NCI-H146 (cell line): ENCODE measurements around the gene LRP2.
"Not testable (repeated sequence)": the region's sequence is repeated elsewhere in the genome, so short reads cannot be mapped to it uniquely, and the experiment has no call there.

Experiments
- DNase-seq: peaks from one replicate; lab custom pipeline; 2025; lab: John Stamatoyannopoulos, UW

Gene LRP2

DNA sequence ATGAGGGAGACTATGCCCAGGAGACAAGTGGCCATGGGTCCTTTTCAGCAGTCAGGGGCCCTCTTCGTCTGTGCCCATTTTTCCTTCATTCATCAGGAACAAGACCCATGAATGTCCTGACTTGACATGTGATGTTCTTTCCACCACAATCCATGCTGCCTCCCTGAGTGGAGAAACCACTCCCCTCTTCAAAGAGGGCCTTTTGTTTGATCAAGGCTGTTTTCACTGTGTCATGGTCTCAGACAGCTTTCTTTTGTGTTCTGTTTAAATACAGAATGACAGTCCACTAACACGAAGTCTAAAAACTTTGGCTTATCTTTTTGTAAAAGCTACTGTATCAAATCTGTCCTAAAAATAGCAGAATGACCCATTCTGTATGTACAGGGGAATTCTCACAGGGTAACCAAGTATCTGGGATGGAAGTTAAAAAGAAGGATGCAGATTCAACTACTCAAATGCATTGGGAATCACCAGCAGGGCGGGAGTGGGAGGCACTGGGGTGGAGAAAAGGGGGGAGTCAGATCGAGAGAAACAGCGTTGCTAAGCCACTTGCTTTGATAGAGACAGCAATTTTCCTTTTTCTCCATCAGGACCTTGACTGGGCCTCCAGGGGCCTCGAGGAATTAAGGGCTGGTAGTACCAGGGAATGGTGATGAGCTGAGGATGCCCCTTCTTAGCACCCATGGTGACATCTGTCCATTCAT, 13.9 kb downstream of the LRP2 start:
- DNase-seq = no peak

DNA sequence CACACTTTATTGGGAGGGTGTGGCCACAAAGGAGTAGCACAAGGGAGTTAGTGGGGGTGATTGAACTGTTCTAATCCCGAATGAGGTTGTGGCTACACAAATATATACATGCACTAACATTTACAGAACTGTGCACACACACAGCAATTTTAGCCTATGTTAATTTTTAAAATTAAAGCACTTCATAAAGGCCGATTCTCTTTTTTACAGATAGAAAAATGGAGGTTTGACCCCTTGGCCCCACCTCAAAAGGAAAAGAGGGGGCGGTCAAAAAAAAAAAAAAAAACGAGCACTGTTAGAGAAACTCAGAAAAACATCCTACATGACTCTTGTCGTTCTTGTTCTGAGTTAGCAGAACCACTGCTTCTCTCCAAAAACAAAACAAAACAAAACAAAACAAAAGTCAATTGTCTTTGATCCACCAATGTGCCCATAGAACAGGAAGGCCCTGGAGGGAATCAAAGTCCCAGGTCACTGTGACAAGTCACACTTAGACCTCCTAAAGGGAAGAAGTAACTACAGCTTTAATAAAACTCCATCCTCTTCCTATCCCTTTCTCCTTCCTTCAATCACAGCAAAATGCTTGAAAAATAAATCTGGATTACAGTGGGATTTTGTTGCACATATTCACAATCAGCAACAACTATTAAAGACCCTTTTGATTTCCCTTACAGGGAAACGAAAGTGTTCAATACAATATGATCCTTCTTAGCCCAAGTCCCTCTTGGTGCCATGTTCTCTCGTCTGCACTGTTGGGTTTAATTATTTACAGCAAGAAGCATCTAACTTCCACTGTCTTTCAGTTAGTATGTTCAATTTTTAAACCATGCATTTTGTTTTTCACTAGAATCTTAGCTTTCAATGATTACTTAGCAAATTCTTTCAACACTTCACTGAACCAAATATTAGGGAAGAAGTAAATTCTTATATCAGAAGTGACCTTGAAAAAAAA, 16.6 kb downstream of the LRP2 start:
- DNase-seq = no peak

DNA sequence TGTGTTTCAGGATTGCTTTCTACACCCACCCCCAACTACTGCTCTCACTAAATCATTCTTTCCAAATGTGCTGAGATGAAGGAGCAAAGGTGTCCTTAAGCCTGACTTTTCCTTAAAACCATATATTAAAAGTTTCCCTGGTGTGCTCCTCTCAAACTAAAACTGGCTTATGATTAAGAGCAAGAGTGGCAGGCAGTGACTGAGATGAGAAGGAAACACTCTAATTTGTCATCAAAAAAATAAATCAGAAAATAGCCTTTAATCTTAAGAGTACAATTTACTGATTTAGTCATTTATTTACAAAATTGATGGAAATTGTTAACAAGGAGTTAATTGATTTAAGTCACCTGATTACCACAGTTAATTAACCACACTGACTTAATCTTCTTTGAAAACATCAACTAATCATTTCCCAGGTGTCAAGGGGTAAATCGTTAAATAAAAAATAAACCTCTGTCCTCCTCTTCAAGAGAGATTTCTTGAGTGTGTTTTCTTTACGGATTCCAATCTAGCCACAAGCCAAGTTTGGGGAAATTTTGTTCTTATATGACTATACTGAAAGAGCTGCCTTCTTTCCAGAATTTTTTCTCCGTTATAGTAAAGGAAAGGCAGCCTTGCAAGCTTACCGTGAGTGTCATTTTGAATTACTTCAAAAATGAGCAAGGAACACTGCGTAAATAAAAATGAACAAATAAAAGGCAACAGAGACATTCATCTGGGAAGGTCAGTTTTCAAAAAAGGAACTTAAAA, 17.4 kb downstream of the LRP2 start:
- no peak for DNase-seq

DNA sequence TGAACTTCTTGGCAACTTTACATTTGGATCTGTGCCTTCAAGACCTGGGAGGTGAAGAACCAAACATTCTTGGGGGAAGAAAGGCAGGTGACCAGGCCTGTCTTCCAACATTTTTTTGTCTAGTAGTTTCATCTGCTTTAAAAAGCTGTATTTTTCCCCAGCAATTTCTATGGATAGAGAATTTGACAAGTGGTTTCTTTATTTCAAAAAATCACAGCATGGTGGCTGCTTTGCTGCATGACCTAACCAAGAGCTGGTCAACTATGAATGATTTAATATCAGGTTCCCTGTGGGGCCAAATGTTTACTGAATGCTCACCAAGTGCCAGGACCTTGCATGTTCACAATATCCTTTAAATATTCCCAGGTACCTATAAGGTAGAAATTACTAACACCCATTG, 19.1 kb downstream of the LRP2 start:
- DNase-seq = no peak

DNA sequence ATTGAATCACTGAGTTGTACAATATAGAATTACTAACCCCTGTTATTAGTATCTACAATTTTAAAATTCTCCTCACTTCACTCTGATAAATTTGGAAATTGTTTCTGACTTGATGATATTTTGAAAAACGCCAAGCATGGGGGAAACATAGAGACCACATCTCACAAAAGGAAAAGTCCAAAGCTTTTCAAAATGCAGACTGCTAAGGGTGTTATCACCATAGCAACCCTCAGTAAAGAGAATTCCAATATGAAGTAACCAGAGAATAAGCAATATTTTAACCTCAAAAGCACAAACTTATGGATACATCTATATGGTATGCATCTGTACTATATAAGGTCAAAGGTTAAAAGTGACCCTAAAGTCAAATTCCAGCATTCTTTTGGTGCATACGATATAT, 22.7 kb downstream of the LRP2 start:
- no peak for DNase-seq

DNA sequence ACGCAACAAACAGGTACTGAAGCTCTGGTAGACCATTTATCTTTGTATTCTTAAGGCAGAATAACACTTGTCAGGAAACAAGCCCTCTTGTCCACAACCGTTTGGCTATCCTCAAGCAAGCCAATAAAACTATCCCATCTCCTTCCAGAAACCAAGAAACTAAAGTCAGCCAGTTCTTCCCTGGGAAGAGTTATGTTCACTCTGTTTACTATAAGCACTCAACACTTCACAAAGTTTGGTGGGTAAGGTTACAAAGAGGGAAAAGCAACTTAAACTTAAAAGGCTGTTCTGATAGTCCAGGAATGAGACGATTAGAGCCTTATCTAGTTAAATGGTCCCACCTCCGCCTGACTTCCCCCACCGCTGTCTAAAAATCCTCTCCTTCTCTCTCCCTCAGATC, 25.6 kb downstream of the LRP2 start:
- DNase-seq = no peak

DNA sequence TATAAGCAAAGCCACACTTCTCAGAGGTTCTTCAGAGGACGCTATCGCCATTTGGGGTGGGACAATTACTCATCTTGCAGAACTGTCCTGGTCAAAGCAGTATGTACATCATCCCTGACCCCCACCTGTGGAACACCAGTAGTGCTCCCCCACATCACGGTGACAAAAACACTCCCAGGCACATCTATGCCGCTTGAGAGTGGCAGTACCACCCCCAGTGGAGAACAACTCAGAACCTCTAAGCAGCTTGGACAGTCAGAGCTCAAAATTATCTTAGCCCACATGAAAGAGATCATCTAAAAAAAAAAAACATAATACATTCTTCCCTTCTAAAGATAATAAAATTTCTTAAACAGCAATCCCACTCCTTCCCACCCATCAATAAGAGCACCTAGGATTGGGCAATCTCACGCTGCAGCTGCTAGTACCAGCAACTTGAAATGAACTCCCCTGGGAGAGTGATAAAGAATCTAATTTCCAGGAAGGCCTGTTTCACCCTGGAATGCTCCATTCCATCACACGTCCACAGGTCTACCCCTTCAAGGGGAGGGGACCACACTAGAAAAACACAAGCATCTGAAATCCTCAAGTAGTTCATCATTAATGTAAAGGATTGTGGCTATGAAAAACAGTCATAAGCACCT, 31.7 kb downstream of the LRP2 start:
- DNase-seq = no peak

DNA sequence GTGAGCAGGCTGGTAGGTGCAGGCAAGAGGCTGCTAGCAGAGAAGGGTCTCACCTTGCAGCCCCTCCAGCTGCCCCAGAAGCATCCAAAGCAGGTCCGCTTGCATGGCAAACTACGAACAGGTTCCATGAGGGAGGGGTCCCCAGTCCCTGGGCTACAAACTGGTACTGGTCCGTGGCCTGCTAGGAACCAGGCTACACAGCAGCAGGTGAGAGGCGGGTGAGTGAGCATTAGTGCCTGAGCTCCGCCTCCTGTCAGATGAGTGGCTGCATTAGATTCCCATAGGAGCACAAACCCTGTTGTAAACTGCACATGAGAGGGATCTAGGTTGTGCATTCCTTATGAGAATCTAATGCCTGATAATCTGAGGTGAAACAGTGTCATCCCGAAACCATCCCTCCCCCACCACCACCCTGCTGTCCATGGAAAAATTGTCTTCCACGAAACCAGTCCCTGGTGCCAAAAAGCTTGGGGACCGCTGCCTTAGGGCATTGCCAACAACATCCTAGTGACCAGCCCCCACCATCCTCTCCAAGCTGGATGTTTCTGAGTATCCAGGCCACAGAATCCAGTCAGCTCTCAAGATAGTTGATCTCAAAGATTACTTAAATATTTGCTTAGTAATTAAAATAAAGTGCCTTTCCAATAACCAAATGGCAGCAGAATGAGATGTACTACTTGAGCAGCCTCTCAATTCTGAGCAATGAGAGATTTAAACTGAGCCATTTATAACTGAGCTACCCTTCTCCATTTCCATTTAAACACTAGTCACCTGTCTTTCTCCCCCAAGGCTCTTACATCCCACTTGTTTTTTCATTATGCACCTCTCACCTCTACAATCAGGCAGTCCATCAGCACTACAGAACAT, 32.4 kb downstream of the LRP2 start:
- DNase-seq = no peak

DNA sequence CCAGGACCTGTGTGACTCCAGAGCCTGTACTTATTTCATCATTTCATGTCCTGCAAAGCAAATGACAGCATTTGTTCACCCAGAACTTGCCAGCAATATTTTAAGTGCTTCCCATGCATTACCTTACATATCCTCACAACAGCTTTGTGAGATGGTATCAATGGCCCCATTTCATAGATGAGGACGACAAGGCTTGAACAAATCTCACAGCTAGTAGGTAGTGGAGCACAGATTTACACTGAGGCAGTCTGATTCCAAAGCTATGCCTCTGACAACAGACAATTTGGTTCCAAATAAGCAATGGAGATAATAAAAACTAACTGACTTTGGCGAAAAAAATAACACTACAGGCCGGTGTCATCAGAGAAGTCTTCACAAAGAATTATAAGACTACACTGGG, 33.5 kb downstream of the LRP2 start:
- DNase-seq = no peak

DNA sequence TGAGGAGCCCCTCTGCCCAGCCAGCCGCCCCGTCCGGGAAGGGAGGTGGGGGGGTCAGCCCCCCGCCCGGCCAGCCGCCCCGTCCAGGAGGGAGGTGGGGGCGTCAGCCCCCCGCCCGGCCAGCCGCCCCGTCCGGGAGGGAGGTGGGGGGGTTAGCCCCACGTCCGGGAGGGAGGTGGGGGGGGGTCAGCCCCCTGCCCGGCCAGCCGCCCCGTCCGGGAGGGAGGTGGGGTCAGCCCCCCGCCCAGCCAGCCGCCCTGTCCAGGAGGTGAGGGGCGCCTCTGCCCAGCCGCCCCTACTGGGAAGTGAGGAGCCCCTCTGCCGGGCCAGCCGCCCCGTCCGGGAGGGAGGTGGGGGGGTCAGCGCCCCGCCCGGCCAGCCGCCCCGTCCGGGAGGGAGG, 34.5 kb downstream of the LRP2 start:
- DNase-seq = not testable (repeated sequence)

DNA sequence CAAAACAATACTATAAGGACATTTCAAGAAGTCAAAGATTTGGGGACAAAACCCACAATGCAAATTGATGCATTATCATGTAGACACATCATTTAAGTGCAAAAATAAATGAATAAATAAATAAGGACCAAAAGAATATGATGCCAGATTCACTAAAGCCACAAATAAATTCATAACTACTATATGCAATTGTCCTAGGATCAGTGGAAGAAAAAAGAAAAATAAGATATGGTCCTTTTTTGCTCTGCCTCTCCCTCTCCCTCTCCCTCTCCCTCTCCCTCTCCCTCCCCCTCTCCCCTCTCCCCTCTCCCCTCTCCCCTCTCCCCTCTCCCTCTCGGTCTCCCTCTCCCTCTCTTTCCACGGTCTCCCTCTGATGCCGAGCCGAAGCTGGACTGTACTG, 36.4 kb downstream of the LRP2 start:
- DNase-seq = not testable (repeated sequence)

DNA sequence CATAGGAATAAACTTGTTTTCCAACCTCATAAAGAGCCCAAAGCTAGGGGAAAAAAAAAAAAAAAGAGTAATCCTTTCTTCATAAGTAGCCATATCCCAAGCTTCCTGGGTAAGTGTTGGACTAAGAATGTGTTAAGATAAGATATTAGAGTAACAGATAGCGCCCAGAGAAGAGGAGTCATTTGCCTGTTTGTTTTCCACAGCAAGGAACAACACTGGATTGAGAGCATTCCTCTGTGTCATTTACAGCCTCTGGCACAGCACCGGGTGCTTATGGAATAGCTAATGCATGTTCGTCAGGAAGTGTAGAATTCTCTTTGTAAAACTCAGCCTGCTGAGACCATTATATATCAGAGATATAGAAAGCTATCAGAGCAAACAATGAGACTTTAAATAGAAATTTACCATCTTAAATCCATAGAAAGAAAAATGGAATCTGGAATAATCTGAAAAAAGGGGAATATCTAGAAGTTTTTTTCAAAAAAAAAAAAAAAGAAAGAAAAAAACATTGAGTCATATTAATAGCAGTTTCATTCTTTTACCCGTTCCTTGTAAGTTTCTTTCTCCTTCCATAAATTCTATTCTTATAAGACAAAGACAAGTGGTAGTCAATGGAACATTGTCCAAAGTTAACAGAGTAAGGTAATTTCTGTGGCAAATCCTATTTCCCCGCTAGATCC, 37.6 kb downstream of the LRP2 start:
- DNase-seq = no peak

DNA sequence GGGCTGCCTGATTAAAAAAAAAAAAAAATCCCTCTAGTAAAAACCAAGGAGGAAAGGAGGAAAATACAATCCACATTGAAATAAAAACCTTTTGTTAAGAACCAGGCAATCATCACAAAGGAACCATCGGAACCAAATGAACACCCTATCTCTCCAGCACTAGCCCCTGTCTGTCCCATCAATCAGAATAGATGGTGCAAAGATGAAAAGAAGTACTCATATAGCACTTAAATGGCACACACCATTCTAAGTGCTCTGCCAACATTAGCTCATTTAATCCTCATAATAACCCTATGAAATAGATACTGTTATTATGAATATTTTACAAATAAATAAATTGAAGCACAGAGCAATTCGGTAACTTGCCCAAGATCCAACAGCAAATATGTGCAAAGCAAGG, 38.5 kb downstream of the LRP2 start:
- no peak for DNase-seq

DNA sequence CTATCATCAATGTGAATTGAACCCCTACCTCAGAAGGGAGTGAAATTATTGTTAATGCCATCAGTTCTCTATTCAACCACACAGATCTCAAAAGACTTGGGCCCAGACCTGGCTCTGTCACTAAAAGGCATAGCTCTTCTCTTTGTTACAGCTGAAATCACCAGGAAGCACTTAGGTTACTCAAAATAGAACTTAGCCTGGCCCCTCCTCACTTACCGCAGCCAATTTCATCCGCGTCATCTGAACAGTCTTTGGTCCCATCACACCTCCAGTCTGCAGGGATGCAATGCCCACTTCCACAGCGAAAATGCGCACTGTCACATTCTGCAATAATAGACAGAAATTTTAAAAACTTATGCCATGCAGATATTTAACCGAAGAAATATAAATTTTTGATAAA, 41.8 kb downstream of the LRP2 start:
- DNase-seq = no peak

DNA sequence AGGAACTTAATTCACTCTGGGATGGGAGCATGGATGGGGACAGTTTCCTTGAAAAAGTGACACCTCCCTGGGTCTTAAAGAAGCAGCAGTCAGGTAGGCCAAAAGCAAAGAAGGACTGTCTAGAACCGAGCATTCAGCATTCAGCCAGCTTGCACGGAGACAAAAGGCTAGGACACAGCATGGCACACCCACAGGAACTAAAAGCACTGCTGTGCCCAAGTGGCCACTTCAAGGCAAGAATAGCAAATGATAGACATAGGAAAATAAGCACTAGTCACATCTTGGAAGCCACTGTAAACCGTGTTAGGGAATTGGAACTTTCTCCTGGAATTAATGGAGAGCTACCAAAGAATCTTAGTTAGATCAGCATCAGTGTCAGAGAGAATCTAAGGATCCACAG, 47.0 kb downstream of the LRP2 start:
- DNase-seq = no peak

DNA sequence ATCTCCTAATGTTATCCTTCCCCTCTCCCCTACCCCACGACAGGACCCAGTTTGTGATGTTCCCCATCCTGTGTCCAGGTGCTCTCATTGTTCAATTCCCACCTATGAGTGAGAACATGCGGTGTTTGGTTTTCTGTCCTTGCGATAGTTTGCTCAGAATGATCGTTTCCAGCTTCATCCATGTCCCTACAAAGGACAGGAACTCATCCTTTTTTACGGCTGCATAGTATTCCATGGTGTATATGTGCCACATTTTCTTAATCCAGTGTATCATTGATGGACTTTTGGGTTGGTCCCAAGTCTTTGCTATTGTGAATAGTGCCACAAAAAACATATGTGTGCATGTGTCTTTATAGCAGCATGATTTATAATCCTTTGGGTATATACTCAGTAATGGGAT, 54.0 kb downstream of the LRP2 start:
- not testable (repeated sequence) for DNase-seq

DNA sequence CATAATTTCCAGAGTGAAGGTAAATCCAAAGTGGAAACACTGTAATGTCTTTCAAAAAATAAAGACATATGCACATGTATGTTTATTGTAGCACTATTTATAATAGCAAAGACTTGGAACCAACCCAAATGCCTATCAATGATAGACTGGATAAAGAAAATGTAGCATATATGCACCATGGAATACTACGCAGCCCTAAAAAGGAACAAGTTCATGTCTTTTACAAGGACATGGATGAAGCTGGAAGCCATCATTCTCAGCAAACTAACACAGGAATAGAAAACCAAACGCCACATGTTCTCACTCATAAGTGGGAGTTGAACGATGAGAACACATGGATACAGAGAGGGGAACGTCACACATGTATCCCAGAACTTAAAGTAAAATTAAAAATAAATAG, 57.6 kb downstream of the LRP2 start:
- not testable (repeated sequence) for DNase-seq

DNA sequence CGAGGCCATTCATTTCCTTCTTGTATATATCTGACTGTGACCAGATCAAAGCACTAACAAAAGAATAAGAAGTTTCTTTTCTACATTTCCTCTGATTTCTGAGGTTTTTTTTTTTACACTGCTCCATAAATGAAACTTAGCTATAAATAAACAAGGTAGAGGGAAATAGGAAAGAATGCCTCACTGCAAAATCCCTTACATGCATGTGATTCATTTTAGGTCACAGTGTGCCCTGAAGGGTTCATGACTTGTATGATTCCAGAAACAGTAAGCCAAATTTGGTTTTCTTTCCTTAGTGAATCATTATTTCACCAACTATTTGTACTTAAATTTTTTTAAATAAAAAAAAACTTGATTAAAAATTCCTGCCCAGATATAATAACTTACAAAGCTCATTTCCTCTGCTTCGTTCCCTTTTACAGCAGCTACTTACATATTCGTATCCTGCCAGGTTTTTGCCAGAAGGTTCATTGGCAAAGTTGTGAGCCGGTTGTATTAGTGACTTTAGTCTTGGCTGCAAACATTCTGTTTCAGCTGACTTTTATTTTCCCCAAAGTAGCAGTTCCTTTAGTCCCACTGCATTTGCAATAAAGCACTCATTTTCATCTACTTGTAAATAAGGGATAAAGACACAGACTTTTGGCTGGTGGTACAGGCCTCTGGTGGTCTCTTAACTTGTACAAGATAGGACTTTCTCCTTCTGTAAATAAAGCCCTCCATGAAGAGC, 58.6 kb downstream of the LRP2 start:
- no peak for DNase-seq

DNA sequence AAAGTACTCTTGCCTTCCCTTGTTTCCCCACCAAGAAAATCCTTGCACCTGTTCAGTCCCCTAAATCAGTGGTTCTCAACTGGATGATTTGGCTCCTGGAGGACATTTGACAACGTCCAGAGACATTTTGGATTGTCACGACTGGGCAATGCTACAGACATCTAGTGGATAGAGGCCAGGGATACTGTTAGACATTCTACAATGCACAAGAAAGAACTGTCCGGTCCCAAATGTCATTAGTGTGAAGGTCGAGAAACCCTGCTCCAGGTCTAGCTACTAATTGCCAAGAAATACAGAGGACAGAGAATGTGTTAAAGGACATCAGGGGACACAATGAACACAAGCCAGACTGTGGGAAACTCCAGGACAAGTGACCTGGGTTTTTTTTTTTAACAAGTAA, 60.0 kb downstream of the LRP2 start:
- DNase-seq = no peak
